Osteoblast (primary cell): ENCODE results near the gene CFAP74. TPM values are rescaled to one million over a fixed set of nuclear protein-coding genes. Genes with fewer than 3 reads are reported as not detected.
A peak's percentile ranks its signal among the peaks of the same experiment; 100 is the strongest.

Source experiments
- DNase-seq: peaks from one replicate; pipeline ENCODE4 v3.0.0; 2011; ENCODE audit warnings: low spot score, mixed read lengths; ENCODE audit not compliant: insufficient read length; ENCODE audit errors: missing footprints
- H2AFZ ChIP-seq: 2 replicates; pipeline ENCODE4 v1.6.0; 2011; ENCODE audit warnings: mild to moderate bottlenecking, low read length
- H3K27ac ChIP-seq: 2 replicates; pipeline ENCODE4 v1.5.1; 2011; ENCODE audit warnings: mild to moderate bottlenecking, low read depth, low read length, moderate library complexity
- H3K27me3 ChIP-seq: 2 replicates; pipeline ENCODE4 v1.6.0; 2012; ENCODE audit warnings: mild to moderate bottlenecking, control low read depth, inconsistent platforms, low read length, moderate library complexity; ENCODE audit not compliant: insufficient read depth
- H3K36me3 ChIP-seq: 2 replicates; pipeline ENCODE4 v1.5.1; 2011; ENCODE audit warnings: mild to moderate bottlenecking, low read length, control low read depth, moderate library complexity; ENCODE audit not compliant: insufficient read depth
- H3K4me1 ChIP-seq: 2 replicates; pipeline ENCODE4 v1.5.1; 2011; ENCODE audit warnings: mild to moderate bottlenecking, low read length, control low read depth, moderate library complexity; ENCODE audit not compliant: insufficient read depth
- H3K4me2 ChIP-seq: 2 replicates; pipeline ENCODE4 v1.6.0; 2011; ENCODE audit warnings: mild to moderate bottlenecking, low read length; ENCODE audit not compliant: insufficient read depth
- H3K4me3 ChIP-seq: fragments of 200-600 bp; sonication (generic); 3 replicates; pipeline ENCODE4 v1.5.1; 2012; ENCODE audit warnings: mild to moderate bottlenecking, low read length, inconsistent platforms; ENCODE audit not compliant: insufficient read depth
- H3K79me2 ChIP-seq: 2 replicates; pipeline ENCODE4 v1.6.0; 2012; ENCODE audit warnings: mild to moderate bottlenecking, low read length, control low read depth, inconsistent platforms; ENCODE audit not compliant: insufficient read depth
- H3K9me3 ChIP-seq: 2 replicates; pipeline ENCODE4 v1.5.1; 2011; ENCODE audit warnings: low read depth, low read length, control low read depth
- H4K20me1 ChIP-seq: 2 replicates; pipeline ENCODE4 v1.6.0; 2012; ENCODE audit warnings: mild to moderate bottlenecking, low read length, control low read depth; ENCODE audit not compliant: insufficient read depth
- total RNA-seq: library from RNA; depleted of rRNA; stranded (reverse); fragments of >200 nt; gene quantifications from 2 replicates; pipeline ENCODE4 v1.2.3, GENCODE V29; 2012
- TF ChIP-seq, protein P1 (sequence below): IDR thresholded peaks from 2 replicates; pipeline ENCODE4 v1.5.1; 2011; ENCODE audit warnings: mild to moderate bottlenecking, low read depth, low read length, moderate library complexity; ENCODE audit errors: extremely low read depth

Gene CFAP74
- total RNA-seq, 1 donor: not detected

DNA sequence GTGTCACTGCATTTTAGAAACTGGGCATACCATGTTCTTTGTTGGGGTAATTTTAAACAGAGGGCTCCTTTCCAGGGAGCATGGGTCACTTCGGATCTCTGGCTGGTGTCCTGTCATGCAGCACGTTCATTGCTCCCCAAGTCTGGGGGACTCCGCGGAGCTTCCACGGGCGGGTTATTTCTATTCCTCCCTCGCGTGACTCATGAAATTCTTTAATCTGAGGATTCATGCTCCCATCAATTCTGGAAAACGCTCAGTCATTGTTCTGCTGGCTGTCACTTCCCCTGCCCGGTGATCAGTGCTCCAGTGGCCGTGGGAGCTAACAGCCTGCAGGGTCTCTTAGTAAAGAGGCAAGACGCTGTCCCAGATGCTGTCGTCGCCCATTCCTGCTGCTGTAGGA is 28.1 kb downstream of the CFAP74 start:
- Histone ChIP-seq H3K4me1 (no peaks in the 10 kb centered on the region), H3K4me2 (no peak overlapping the region), H3K36me3 (no peaks in the 10 kb centered on the region), H3K27ac (no peak overlapping the region), H3K79me2 (no peaks in the 10 kb centered on the region), H4K20me1 (no peaks in the 10 kb centered on the region), H3K27me3 (peaks cover 5% of the 10 kb centered on the region), H3K9me3 (no peaks in the 10 kb centered on the region), H2AFZ (no peak overlapping the region), H3K4me3 (no peak overlapping the region)
- no peak for DNase-seq
- TF ChIP-seq, protein P1, sequence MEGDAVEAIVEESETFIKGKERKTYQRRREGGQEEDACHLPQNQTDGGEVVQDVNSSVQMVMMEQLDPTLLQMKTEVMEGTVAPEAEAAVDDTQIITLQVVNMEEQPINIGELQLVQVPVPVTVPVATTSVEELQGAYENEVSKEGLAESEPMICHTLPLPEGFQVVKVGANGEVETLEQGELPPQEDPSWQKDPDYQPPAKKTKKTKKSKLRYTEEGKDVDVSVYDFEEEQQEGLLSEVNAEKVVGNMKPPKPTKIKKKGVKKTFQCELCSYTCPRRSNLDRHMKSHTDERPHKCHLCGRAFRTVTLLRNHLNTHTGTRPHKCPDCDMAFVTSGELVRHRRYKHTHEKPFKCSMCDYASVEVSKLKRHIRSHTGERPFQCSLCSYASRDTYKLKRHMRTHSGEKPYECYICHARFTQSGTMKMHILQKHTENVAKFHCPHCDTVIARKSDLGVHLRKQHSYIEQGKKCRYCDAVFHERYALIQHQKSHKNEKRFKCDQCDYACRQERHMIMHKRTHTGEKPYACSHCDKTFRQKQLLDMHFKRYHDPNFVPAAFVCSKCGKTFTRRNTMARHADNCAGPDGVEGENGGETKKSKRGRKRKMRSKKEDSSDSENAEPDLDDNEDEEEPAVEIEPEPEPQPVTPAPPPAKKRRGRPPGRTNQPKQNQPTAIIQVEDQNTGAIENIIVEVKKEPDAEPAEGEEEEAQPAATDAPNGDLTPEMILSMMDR: no peak

DNA sequence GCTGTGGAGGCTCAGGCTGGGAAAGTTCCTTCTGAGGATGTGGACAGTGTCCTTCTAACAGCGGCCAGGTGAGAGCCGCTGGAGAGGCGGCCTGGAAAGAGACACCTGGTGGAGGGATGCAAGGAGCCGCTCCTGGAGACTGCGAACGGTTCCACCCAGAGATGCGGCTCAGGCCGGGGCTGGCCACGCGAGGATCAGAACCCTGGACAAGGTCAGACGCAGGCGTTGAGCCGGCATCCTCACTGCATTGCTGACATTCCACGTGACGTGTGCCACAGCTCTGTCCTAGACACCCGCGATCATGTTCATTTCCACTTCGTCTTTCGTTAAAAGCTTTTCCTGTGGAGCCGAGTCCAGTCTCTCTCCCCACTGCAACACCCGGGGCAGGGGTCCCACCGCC is 28.8 kb downstream of the CFAP74 start:
- no peaks in the 10 kb centered on the region for H3K9me3 ChIP-seq
- H4K20me1 ChIP-seq: no peaks in the 10 kb centered on the region

DNA sequence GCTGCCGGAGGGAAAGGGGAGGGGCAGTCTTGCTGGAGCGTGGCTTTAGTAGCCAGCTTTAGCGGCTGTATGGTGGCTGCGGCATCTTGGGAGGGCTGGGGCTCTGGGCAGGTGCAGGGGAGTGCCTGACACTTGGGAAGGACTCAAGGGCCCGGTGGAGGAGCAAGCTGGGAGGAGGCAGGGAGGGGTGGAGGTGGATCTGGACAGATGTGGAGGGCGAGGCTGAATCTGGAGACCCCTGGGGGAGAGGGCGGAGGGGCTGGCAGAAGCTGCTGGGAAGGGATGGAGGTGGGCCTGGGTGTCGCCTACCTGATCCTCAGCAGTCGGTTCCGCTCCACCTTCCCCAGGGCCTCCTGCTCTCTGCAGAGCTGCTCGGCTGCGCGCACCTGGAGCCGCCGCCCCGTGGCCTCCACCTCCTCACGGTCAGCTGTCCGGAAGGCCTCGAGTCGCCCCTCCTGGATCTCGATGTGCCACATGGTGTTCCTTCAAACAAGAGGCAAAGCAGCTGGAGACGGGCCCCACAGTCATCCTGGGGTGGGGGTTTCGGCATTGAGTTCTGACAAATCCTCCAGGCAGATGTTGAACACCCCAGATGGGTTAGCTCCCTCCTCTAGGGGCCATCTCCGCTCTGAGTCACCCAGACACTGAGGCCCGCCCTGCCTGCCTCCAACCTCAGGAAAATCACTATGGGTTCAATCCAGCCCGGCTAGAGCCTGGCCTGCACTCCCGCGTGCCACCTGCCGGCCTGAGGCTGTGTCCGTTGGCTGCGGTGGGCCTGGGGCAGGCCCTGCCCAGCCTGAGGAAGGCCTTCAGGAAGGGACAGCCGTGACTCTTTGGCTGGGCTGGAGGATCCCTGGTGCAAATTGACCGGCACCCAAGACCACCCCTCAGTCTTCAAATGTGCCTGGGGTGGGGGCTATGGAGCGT is 29.6 kb downstream of the CFAP74 start:
- no peak overlapping the region for H3K27ac ChIP-seq
- no peak overlapping the region for H3K4me3 ChIP-seq
- H3K27me3 ChIP-seq: peaks cover 5% of the 10 kb centered on the region
- H4K20me1 ChIP-seq: no peaks in the 10 kb centered on the region
- H3K4me1 ChIP-seq: no peaks in the 10 kb centered on the region
- no peaks in the 10 kb centered on the region for H3K79me2 ChIP-seq
- H2AFZ ChIP-seq: no peak overlapping the region
- H3K9me3 ChIP-seq: no peaks in the 10 kb centered on the region
- TF ChIP-seq, protein P1: no peak
- no peaks in the 10 kb centered on the region for H3K36me3 ChIP-seq
- no peak for DNase-seq
- no peak overlapping the region for H3K4me2 ChIP-seq

More for the DNA sequence above, 28.8 kb downstream of the CFAP74 start:
- Histone ChIP-seq H3K4me3 (no peak overlapping the region), H2AFZ (no peak overlapping the region), H3K4me2 (no peak overlapping the region), H3K27me3 (peaks cover 5% of the 10 kb centered on the region), H3K36me3 (no peaks in the 10 kb centered on the region), H3K79me2 (no peaks in the 10 kb centered on the region), H3K4me1 (no peaks in the 10 kb centered on the region), H3K27ac (no peak overlapping the region)
- TF ChIP-seq, protein P1: no peak
- DNase-seq: no peak

DNA sequence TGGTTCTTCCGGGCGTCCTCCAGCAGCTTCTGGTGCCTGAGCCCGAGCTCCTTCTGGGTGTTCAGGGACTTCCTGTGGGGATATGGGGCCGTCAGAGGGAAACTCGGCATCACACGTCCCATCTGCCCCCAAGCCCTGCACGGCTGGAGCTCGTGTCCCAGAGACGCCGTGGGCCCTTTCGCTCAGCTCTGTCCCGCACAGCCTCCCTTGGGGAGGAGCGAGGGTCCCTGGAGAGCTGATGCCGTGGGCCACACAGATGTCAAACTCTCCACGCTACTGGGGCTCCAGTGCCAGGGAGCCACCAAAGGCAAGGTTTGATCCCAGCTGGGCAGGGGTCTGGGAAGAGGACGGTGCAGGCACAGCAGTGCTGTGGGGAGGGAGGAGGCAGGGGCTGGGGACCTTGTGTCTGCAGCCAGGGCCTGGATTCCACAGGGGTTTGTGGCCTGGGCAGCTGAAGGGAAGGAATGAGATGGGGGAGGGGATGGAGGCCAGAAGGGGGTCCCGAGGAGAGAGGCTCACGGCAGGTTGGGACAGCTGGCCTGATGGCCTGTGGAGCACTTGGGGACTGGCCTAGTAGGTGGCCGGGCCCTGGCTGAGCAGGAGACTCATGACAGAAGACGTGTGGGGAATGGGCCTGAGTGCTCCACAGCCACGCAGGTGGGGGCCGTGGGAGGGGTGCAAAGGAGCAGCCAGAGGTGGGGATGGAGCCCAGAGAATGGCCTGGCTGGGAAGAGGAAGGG is 30.4 kb downstream of the CFAP74 start:
- Histone ChIP-seq H3K4me1 (no peaks in the 10 kb centered on the region), H4K20me1 (no peaks in the 10 kb centered on the region), H3K36me3 (no peaks in the 10 kb centered on the region), H2AFZ (no peak overlapping the region), H3K27me3 (peaks cover 5% of the 10 kb centered on the region), H3K27ac (no peak overlapping the region), H3K4me3 (no peak overlapping the region), H3K79me2 (no peaks in the 10 kb centered on the region), H3K4me2 (no peak overlapping the region), H3K9me3 (no peaks in the 10 kb centered on the region)
- TF ChIP-seq, protein P1: no peak
- peak; percentile 68 for DNase-seq
